ENCODE data around the gene SPAG7.

- TF ChIP-seq, protein P1, sequence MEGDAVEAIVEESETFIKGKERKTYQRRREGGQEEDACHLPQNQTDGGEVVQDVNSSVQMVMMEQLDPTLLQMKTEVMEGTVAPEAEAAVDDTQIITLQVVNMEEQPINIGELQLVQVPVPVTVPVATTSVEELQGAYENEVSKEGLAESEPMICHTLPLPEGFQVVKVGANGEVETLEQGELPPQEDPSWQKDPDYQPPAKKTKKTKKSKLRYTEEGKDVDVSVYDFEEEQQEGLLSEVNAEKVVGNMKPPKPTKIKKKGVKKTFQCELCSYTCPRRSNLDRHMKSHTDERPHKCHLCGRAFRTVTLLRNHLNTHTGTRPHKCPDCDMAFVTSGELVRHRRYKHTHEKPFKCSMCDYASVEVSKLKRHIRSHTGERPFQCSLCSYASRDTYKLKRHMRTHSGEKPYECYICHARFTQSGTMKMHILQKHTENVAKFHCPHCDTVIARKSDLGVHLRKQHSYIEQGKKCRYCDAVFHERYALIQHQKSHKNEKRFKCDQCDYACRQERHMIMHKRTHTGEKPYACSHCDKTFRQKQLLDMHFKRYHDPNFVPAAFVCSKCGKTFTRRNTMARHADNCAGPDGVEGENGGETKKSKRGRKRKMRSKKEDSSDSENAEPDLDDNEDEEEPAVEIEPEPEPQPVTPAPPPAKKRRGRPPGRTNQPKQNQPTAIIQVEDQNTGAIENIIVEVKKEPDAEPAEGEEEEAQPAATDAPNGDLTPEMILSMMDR (IDR thresholded peaks at IDR 0.05; ENCODE audit: low read length): no peak
- TF ChIP-seq EZH2 (IDR thresholded peaks at IDR 0.05; ENCODE audit: borderline replicate concordance, low read length): no peak
These were observed 23.5 kb downstream of the SPAG7 start for GRCh38 chr17:4944163-4944553.

Data from OCI-LY1 (cell line).